M059J (cell line): ENCODE results near the gene LGALS8. TPM values are rescaled to one million over a fixed set of nuclear protein-coding genes. Genes with fewer than 3 reads are reported as not detected.
"Not testable (repeated sequence)": the region's sequence is repeated elsewhere in the genome, so short reads cannot be mapped to it uniquely, and the experiment has no call there.

Experiments used
- DNase-seq: peaks from one replicate; pipeline ENCODE4 v3.0.0-alpha.2; 2012; ENCODE audit warnings: low read depth
- total RNA-seq: library from RNA; depleted of rRNA; stranded (reverse); fragments of >200 nt; shearing (Covaris generic); gene quantifications from 2 replicates; pipeline ENCODE4 v1.2.3, GENCODE V29; 2014; rRNA removed

The LGALS8 gene
- total RNA-seq = 62.4 and 69.0 TPM in 2 replicates

DNA sequence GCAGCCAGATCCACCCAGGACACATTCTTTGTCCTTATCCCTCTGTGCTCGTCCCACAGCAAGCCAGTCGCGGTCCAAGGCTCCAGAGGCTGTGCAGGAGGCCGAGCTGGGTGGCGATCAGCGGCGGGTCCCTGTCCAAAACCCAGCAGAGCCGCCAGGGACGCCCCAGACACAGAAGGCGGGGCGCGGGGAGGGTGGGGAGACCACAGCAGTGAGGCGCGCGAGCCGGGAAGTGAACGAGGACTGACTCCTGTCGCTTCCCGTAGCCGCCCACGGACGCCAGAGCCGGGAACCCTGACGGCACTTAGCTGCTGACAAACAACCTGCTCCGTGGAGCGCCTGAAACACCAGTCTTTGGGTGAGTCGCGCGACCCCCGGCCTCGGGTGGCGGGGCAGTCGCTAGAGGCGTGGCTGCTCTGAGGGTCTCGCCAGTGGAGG is at the start of gene LGALS8:
Gene LGALS8 (plus strand): TSS at position 279 of the 438 bp plus-strand sequence. CDS start 2,089 bp downstream, outside the sequence.
- peak; percentile 69 for DNase-seq

GRCh38 chr1:236476019-236476418 is 47.8 kb upstream of the LGALS8 start:
- DNase-seq = no peak

GRCh38 chr1:236480758-236481436 is 42.9 kb upstream of the LGALS8 start:
- DNase-seq = no peak

DNA sequence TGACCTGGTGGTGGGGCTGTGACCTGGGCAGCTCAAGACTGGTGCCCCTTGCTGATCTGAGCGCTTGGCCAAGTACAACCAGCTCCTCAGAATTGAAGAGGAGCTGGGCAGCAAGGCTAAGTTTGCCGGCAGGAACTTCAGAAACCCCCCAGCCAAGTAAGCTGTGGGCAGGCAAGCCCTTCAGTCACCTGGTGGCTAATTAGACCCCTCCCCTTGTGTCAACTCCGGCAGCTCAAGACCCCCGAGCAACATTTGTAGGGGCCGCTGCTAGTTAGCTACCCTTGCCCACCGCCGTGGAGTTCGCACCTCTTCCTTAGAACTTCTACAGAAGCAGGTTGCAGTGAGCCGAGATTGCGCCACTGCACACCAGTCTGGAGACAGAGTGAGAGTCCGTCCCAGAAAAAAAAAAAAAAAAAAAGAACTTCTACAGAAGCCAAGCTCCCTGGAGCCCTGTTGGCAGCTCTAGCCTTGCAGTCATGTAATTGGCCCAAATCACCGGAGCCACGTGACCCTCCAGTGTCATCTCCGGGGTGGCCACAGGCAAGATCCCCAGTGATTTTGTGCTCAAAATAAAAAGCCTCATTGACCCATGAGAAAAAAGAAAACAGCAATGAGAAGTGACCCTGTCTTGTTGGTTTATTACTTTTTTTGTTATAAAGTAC is 39.3 kb upstream of the LGALS8 start:
- no peak for DNase-seq

GRCh38 chr1:236486356-236487002 is 37.3 kb upstream of the LGALS8 start:
- DNase-seq = no peak

DNA sequence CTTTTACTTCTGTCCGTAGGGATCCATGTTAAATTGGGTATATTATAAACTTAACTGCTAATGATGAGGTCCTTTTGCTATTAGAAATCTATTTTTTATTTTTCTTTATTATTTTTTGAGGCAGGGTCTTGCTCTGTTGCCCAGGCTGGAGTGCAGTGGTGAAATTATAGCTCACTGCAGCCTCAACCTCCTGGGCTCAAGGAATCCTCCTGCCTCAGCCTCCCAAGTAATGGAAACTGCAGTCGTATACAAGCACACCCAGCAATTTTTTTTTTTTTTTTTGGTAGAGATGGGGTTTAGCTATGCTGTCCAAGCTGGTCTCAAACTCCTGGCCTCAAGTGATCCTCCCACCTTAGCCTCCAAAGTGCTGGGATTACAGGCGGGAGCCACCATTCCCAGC is 34.6 kb upstream of the LGALS8 start:
- DNase-seq = not testable (repeated sequence)

DNA sequence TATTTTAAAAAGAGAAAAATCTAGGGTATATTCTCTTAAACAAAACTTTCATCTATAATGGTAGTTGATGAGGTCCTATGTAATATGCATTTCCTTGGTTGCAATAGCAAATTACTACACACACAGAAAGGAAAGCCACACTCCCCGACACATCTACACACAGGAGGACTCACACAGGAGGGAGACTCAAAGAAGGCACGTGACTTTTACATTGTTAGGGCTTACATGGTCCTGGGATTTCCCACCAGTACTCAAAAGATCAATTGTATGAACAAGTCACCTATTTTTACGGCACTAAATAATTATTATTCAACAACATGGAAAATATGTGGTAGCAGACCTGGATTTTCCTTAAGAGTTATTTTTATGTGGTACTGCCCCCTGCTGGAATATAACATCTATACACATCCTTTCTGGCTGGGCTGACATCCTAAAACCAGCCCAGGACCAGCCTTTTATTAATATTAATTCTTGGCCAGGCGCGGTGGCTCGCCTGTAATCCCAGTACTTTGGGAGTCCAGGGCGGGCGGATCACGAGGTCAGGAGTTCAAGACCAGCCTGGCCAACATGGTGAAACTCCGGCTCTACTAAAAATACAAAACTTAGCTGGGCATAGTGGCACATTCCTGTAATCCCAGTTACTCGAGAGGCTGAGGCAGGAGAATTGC is 33.9 kb upstream of the LGALS8 start:
- peak; percentile 43 for DNase-seq

DNA sequence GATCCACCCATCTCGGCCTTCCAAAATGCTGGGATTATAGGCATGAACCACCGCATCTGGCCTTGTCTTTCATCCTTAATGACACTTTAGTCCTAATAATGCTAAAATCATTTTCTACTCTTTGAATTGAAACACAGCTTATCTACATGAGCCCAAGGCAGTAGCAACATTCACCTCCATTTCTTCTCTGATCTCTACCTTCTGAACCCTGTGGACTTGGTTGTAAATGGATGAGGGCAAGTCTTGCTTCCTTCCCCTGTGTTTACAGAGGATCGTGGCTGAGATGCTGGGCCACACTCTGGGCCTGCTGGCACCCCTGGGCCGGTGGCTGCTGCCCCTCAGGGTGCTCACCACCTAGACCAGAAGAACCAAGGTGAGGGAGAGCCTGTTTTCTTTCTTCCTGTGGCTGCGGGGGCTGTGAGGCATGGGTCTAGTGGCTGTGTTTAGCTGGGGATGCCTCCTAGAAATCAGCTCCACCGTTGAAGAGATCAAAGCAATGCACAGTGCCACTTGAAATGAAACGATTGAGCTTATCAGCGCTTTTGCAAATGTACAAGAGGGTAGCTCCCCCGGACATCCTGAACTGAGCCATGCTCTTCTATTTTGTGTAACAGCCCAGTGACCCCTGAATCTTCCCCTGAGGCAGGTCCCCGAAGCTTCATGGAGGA is 32.2 kb upstream of the LGALS8 start:
- DNase-seq = no peak

- no peak for DNase-seq
Measured at GRCh38 chr1:236492378-236492777, 31.4 kb upstream of the LGALS8 start.

GRCh38 chr1:236494082-236494481 is 29.7 kb upstream of the LGALS8 start:
- DNase-seq = no peak

GRCh38 chr1:236494586-236495466 is 29.0 kb upstream of the LGALS8 start:
- DNase-seq = no peak

DNA sequence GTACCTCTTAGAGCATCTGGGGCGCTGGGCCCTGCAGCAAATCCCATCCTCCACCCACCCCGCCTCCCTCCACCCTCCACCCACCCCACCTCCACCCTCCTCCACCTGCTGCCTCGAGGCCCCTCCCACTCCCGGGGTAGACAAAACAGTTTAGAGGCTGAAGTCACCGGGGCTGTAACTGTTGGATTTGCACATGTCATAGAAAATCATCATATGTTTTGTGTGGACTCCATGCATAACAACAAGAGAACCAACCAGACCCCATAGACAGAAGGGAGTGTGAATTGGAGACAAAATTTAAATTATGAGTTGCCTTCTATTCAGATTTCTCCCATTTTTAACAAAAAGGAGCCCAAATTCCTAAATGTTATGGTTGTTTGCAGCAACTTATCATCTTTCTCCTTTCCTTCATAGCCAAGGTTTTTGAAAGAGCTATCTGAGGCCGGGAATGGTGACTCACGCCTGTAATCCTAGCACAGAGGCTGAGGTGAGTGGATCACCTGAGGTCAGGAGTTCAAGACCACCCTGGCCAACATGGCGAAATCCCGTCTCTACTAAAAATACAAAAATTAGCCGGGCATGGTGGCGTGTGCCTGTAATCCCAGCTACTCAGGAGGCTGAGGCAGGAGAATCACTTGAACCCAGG is 28.2 kb upstream of the LGALS8 start:
- DNase-seq = no peak

- DNase-seq = no peak
Measured at GRCh38 chr1:236497908-236498307, 25.9 kb upstream of the LGALS8 start.

DNA sequence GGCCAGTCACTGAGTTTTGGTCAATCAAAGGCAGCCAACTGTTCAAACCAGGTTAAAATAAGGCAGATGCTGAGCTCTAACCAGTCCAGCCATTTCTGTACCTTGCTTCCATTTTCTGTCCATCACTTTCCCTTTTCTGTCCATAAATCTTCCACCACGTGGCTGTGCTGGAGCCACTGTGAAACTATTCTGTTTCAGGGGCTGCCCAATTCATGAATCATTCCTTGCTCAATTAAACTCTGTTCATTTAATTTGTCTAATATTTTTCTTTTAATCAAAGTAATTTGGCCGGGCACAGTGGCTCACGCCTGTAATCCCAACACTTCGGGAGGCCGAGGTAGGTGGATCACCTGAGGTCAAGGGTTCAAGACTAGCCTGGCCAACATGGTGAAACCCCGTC is 22.7 kb upstream of the LGALS8 start:
- DNase-seq = no peak

DNA sequence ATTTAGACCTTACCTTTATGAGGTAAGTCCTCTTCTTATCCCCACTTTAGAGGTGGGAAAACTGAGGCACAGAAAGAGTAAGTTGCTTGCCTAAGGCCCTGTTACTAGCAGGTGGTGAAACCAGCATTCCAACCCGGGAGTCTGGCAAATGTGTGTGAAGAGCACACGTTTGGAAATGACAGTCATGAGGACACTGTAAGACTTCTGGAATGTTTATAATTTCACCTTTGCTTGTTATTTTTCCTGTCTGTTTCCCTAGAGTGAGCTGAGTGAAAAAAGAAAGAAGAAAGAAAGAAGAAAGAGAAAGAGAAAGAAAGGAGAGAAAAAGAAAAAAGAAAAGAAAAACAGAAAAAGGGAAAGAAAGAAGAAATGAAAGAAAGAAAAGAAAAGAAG is 21.2 kb upstream of the LGALS8 start:
- DNase-seq = peak; percentile 57

GRCh38 chr1:236502972-236503639 is 20.7 kb upstream of the LGALS8 start:
- peak; percentile 77 for DNase-seq

GRCh38 chr1:236504338-236504737 is 19.4 kb upstream of the LGALS8 start:
- DNase-seq = not testable (repeated sequence)

- peak; percentile 20 for DNase-seq
Measured at GRCh38 chr1:236507022-236507700, 16.6 kb upstream of the LGALS8 start.

DNA sequence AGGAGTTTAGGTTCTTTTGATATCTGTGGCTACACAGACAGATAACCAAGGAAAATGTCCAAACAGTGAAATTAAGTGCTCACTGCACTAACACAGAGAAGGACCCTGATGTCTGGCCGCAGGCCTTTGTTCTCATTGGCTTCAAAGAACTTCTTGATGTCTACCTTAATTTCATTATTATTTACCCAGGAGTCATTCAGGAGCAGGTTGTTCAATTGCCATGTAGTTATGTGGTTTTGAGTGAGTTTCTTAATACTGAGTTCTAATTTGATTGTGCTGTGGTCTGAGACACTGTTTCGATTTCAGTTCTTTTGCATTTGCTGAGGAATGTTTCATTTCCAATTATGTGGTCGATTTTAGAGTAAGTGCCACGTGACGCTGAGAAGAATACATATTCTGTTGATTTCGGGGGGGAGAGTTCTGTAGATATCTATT is 15.2 kb upstream of the LGALS8 start:
- DNase-seq = no peak
